ENCODE data around the gene SOWAHB. TPM values are rescaled to one million over a fixed set of nuclear protein-coding genes. Genes with fewer than 3 reads are reported as not detected.

Gene SOWAHB
- polyA plus RNA-seq, 1 donor from 2014 or later = not detected

DNA sequence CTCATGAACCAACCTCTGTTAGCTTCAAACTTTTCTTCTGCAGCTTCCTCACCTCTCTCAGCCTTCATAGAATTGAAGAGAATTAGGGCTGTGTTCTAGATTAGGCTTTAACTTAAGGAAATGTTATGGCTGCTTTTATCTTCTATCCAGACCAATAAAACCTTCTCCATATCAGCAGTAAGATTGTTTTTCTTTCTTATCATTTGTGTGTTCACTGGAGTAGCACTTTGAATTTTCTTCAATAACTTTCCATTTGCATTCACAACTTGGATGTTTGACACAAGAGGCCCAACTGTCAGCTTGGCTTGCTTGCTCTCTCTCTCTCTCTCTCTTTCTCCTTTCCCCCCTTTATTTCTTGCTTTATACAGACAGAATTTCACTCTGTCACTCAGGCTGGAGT lies 22.8 kb upstream of the SOWAHB start:
- Histone ChIP-seq H3K9me3 (ENCODE audit: low read length) (no peaks in the 10 kb centered on the region), H3K36me3 (ENCODE audit: insufficient read depth, low read length) (no peaks in the 10 kb centered on the region), H3K9me2 (ENCODE audit: insufficient read depth, low read length) (no peaks in the 10 kb centered on the region), H3K79me2 (replicated peaks; ENCODE audit: insufficient read depth, low read length) (no peaks in the 10 kb centered on the region), H4K20me1 (ENCODE audit: insufficient read depth) (no peaks in the 10 kb centered on the region), H3K27me3 (ENCODE audit: insufficient read depth, low read depth, low read length) (no peaks in the 10 kb centered on the region), H2AFZ (ENCODE audit: low read depth, low read length) (no peak overlapping the region), H3K27ac (ENCODE audit: low read length) (no peak overlapping the region), H3K4me2 (ENCODE audit: low read length) (no peak overlapping the region), H3K9ac (ENCODE audit: low read length) (no peak overlapping the region), H3F3A (ENCODE audit: insufficient read depth, low read length, poor library complexity, severe bottlenecking) (no peaks in the 10 kb centered on the region), H3K4me3 (ENCODE audit: low read length) (no peak overlapping the region)
- no peak for TF ChIP-seq SMC3 (conservative IDR thresholded peaks at IDR 0.05; ENCODE audit: poor library complexity)
- no peak for TF ChIP-seq TAF1 (IDR thresholded peaks at IDR 0.05; ENCODE audit: low read depth)
- TF ChIP-seq, protein P1, sequence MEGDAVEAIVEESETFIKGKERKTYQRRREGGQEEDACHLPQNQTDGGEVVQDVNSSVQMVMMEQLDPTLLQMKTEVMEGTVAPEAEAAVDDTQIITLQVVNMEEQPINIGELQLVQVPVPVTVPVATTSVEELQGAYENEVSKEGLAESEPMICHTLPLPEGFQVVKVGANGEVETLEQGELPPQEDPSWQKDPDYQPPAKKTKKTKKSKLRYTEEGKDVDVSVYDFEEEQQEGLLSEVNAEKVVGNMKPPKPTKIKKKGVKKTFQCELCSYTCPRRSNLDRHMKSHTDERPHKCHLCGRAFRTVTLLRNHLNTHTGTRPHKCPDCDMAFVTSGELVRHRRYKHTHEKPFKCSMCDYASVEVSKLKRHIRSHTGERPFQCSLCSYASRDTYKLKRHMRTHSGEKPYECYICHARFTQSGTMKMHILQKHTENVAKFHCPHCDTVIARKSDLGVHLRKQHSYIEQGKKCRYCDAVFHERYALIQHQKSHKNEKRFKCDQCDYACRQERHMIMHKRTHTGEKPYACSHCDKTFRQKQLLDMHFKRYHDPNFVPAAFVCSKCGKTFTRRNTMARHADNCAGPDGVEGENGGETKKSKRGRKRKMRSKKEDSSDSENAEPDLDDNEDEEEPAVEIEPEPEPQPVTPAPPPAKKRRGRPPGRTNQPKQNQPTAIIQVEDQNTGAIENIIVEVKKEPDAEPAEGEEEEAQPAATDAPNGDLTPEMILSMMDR (IDR thresholded peaks at IDR 0.05; ENCODE audit: poor library complexity, severe bottlenecking) = no peak
- no peak for TF ChIP-seq MXI1 (conservative IDR thresholded peaks at IDR 0.05; ENCODE audit: poor library complexity, severe bottlenecking)
- no peak for TF ChIP-seq POLR2AphosphoS5 (IDR thresholded peaks at IDR 0.05)
- TF ChIP-seq, protein P2, sequence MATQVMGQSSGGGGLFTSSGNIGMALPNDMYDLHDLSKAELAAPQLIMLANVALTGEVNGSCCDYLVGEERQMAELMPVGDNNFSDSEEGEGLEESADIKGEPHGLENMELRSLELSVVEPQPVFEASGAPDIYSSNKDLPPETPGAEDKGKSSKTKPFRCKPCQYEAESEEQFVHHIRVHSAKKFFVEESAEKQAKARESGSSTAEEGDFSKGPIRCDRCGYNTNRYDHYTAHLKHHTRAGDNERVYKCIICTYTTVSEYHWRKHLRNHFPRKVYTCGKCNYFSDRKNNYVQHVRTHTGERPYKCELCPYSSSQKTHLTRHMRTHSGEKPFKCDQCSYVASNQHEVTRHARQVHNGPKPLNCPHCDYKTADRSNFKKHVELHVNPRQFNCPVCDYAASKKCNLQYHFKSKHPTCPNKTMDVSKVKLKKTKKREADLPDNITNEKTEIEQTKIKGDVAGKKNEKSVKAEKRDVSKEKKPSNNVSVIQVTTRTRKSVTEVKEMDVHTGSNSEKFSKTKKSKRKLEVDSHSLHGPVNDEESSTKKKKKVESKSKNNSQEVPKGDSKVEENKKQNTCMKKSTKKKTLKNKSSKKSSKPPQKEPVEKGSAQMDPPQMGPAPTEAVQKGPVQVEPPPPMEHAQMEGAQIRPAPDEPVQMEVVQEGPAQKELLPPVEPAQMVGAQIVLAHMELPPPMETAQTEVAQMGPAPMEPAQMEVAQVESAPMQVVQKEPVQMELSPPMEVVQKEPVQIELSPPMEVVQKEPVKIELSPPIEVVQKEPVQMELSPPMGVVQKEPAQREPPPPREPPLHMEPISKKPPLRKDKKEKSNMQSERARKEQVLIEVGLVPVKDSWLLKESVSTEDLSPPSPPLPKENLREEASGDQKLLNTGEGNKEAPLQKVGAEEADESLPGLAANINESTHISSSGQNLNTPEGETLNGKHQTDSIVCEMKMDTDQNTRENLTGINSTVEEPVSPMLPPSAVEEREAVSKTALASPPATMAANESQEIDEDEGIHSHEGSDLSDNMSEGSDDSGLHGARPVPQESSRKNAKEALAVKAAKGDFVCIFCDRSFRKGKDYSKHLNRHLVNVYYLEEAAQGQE (IDR thresholded peaks at IDR 0.05; ENCODE audit: borderline replicate concordance) = no peak
- TF ChIP-seq RAD21 (conservative IDR thresholded peaks at IDR 0.05) = no peak
- no peak for TF ChIP-seq EP300 (conservative IDR thresholded peaks at IDR 0.05; ENCODE audit: poor library complexity, severe bottlenecking)
- TF ChIP-seq EZH2 (IDR thresholded peaks at IDR 0.05; ENCODE audit: borderline replicate concordance, insufficient read depth, low read length, poor library complexity, severe bottlenecking) = no peak

GRCh38 chr4:76909711-76910110 lies 11.8 kb upstream of the SOWAHB start:
- H3K4me2 ChIP-seq (ENCODE audit: low read length) = no peak overlapping the region
- no peaks in the 10 kb centered on the region for H3K9me3 ChIP-seq (ENCODE audit: low read length)
- no peaks in the 10 kb centered on the region for H3K27me3 ChIP-seq (ENCODE audit: insufficient read depth, low read depth, low read length)
- H3K79me2 ChIP-seq (replicated peaks; ENCODE audit: insufficient read depth, low read length) = no peaks in the 10 kb centered on the region
- TF ChIP-seq RAD21 (conservative IDR thresholded peaks at IDR 0.05) (no peak), SMC3 (conservative IDR thresholded peaks at IDR 0.05; ENCODE audit: poor library complexity) (no peak), POLR2AphosphoS5 (IDR thresholded peaks at IDR 0.05) (no peak), MXI1 (conservative IDR thresholded peaks at IDR 0.05; ENCODE audit: poor library complexity, severe bottlenecking) (no peak), TAF1 (IDR thresholded peaks at IDR 0.05; ENCODE audit: low read depth) (no peak), EZH2 (IDR thresholded peaks at IDR 0.05; ENCODE audit: borderline replicate concordance, insufficient read depth, low read length, poor library complexity, severe bottlenecking) (no peak), EP300 (conservative IDR thresholded peaks at IDR 0.05; ENCODE audit: poor library complexity, severe bottlenecking) (no peak)
- TF ChIP-seq, protein P1 (IDR thresholded peaks at IDR 0.05; ENCODE audit: poor library complexity, severe bottlenecking) = no peak
- TF ChIP-seq, protein P2 (IDR thresholded peaks at IDR 0.05; ENCODE audit: borderline replicate concordance) = no peak
- H2AFZ ChIP-seq (ENCODE audit: low read depth, low read length) = no peak overlapping the region
- no peak overlapping the region for H3K4me3 ChIP-seq (ENCODE audit: low read length)
- no peaks in the 10 kb centered on the region for H3K36me3 ChIP-seq (ENCODE audit: insufficient read depth, low read length)
- H3K9ac ChIP-seq (ENCODE audit: low read length) = no peak overlapping the region
- no peaks in the 10 kb centered on the region for H3K9me2 ChIP-seq (ENCODE audit: insufficient read depth, low read length)
- no peaks in the 10 kb centered on the region for H4K20me1 ChIP-seq (ENCODE audit: insufficient read depth)
- no peak overlapping the region for H3K27ac ChIP-seq (ENCODE audit: low read length)
- no peaks in the 10 kb centered on the region for H3F3A ChIP-seq (ENCODE audit: insufficient read depth, low read length, poor library complexity, severe bottlenecking)
